OCI-M1 (cell line): ENCODE data around the gene ANKFY1.
A peak's percentile ranks its signal among the peaks of the same experiment; 100 is the strongest.
"Not testable (repeated sequence)": the region's sequence is repeated elsewhere in the genome, so short reads cannot be mapped to it uniquely, and the experiment has no call there.

Experiments used
- DNase-seq: peaks from one replicate; lab custom pipeline; 2025; lab: John Stamatoyannopoulos, UW

The ANKFY1 gene

GRCh38 chr17:4155980-4156620 lies 107.7 kb downstream of the ANKFY1 start:
- DNase-seq: no peak

GRCh38 chr17:4154201-4154600 lies 109.6 kb downstream of the ANKFY1 start:
- DNase-seq: no peak

DNA sequence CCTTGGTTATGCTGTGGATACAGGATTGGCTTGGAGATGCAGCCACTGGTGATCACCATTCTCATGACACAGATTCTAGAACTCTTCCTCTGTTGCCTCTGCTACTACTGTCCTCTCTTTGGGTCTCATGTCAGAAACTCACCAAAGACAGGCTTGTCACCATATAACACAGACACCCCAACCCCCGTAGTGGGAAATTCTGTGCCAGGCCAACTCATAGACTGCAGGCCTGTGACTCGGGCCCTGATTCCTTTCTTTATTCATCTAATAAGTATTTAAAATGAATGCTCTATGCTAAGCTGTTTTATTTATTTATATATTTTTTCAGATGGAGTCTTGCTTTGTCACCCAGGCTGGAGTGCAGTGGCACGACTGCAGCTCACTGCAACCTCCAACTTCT lies 111.3 kb downstream of the ANKFY1 start:
- no peak for DNase-seq

DNA sequence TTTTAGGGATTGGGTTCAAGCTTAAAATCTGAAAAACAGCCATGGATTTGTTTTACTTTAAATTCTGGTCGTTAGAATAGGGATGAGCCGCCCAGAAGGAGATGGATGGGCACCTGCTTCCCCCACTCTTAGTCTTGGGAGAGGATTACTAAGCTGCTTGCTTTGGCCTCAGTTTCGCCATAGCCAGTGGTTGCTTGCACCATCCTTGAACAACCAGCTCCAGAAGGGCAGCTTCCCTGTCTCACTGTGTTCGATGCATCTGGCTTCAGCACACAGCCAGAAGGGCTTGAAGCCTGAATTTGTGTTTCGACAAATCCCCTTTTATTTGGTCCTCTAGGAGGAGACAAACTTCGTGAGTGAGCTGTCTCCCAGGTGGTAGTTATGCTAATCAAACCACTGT lies 113.7 kb downstream of the ANKFY1 start:
- no peak for DNase-seq

GRCh38 chr17:4148611-4149308 lies 115.0 kb downstream of the ANKFY1 start:
- no peak for DNase-seq

DNA sequence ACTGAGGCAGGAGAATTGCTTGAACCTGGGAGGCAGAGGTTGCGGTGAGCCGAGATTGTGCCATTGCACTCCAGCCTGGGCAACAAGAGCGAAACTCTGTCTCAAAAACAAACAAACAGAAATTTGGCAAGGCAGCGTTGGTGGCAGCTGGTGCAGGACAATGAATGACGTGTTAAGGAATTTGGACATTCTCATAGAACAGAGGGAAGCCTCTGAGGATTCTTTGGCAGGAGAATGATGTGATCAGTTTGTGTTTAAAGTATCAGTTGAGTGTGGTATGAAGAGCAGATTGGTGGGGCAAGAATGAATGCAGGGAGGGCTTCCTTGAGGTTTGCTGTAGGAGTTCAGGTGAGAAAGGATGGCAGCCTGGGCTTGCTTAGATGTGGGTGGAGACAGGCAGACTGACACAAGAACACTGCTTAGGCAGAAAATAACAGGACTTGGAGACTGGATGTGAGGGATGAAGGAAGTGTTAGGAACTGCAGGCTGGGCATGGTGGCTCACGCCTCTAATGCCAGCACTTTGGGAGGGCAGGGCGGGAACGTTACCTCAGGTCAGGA lies 115.9 kb downstream of the ANKFY1 start:
- DNase-seq: no peak

- DNase-seq: no peak
These were observed 117.1 kb downstream of the ANKFY1 start for GRCh38 chr17:4146641-4147040.

- DNase-seq: peak; percentile 42
These were observed 119.4 kb downstream of the ANKFY1 start for GRCh38 chr17:4144422-4144747.

DNA sequence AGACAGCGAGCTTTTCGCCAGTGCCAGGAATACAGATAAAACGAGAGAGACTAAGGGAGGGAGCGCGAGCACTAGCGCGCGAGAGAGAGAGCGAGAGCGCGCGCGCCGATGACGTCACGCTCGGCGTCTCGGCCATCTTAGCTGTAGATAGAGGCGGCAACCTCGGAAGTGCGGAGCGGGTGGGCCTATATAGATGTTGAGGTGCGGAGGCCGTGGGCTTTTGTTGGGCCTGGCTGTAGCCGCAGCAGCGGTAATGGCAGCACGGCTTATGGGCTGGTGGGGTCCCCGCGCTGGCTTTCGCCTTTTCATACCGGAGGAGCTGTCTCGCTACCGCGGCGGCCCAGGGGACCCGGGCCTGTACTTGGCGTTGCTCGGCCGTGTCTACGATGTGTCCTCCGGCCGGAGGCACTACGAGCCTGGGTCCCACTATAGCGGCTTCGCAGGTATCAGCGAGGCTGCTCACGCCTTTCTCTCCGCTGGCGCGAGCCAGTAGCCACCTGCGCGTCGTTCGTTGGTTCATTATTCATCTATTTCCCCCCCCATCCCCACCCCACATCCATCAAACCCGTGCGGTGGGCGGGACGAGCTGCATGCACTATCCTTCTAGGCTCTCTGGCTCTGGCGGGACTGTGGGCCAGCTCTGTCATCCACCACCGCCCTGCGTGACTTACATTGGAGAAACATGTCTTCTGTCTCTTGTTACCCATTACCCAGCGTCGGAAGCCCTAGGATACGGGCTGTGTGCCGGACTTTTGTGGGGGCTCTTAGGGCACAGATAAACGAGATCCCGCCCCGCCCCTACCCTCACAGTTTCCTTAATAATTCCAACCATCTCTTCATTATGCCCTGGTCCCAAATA lies 120.0 kb downstream of the ANKFY1 start:
- peak; percentile 96 for DNase-seq

GRCh38 chr17:4142107-4142900 lies 121.5 kb downstream of the ANKFY1 start:
- peak; percentile 51 for DNase-seq

DNA sequence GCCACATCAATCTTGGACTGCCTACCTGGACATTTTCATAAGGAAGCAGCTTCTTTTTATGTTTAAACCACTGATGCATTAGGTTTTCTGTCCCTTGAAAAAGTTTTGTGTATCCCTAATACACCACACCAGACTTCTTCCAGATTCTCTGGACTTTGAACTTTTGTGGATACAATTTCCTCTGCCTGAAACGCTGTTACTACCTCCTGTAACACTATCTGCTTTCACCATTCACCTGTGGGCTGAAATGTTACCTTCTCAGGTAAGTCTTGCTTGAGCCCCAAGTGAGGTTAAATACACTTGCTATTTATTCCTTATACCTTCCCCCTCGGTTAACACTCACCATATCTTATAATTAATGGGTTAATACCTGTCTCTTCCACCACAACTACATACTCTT lies 123.7 kb downstream of the ANKFY1 start:
- DNase-seq: no peak

- not testable (repeated sequence) for DNase-seq
These were observed 124.8 kb downstream of the ANKFY1 start for GRCh38 chr17:4138906-4139526.

GRCh38 chr17:4136373-4136772 lies 127.4 kb downstream of the ANKFY1 start:
- no peak for DNase-seq

GRCh38 chr17:4135489-4135888 lies 128.3 kb downstream of the ANKFY1 start:
- no peak for DNase-seq

GRCh38 chr17:4134721-4135120 lies 129.1 kb downstream of the ANKFY1 start:
- no peak for DNase-seq

DNA sequence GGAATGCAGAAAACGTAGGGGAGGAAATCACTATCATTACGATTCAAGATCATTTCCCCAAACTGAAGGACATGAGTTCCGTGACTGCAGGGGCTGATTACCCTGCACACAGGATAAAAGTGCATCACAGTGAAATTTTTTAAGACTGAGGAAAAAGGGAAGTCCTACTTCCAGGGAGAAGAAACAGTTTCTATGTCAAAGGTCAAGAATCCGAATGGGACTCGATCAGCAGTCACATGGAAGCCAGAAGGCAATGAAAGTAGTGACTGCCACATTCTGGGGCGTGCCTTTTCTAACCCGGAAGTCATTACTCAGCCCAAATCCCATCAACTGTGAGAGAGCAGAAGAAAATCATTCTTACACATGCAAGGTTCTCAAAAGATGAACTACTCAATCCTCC lies 133.1 kb downstream of the ANKFY1 start:
- DNase-seq: peak; percentile 49

DNA sequence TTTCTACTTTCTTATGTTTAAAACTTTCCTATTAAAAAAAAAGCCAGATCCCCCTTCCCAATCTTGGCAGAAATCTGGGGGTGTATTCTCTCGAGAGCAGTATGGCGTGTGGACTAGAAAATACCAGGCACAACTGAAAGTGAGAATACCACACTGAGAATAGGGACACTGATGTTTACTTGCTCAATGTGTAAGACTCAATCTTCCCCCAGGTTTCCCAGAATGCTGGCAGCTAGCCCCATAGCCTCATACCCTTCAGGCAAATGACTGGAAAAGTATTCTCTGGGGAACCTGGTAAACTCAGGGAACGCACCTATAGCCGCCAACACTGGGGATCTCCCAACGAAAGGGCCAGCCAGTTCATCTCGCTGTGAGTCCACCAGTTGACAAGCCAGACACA lies 136.2 kb downstream of the ANKFY1 start:
- DNase-seq: no peak

DNA sequence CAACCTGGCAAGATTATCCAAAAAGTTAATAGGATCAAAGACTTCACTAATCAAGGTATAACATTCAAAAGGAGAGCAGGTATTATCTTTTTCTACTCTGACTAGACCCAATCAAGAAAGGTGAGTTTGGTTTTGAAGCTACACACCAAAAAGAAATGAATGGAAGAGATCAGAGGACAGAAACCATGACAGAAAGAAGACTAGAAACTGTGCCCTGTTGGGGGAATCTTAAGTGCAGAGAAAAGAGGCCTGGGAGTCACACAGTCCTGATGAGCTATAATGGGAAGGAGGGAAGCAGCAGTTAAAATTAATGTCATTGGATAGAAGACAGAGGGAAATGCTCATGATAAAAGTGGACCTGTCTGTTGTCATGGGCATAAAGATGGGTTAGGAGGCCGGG lies 138.2 kb downstream of the ANKFY1 start:
- no peak for DNase-seq

DNA sequence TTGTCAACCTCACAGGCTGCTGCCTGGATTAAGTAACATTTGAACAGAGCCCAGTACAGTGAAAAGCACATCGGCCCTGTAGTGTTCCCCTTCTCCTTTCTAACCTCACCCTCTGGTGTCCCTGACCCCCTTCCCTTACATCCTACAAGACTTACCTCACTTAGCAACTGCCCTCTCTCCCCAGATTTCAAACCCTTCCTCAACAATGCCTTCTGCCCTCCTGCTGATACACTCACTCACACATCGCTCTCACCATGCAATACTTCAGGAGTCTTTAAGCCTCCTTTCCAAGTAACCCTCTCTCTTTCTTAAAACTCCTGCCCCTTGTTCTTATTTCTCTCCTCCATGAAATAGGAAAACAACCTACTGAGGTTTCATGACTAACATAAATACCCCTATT lies 138.8 kb downstream of the ANKFY1 start:
- no peak for DNase-seq

DNA sequence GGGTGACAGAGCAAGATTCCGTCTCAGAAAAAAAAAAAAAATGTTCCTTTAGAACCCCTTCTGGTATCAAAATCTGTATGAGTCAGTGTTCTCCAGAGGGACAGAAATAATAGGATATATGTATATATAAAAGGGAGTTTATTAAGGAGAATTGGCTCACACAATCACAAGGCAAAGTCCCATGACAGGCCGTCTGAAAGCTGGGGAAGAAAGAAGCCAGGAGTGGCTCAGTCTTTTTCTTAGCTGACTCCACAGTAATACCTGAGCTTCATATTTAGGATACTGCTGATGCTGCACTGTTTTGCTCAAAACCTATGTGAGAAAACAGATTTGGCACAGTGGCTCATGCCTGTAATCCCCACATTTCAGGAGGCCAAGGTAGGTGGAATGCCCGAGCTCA lies 143.4 kb downstream of the ANKFY1 start:
- no peak for DNase-seq

GRCh38 chr17:4119299-4119698 lies 144.5 kb downstream of the ANKFY1 start:
- no peak for DNase-seq
